NOMO-1 (cell line): ENCODE data around the gene PTTG1.

ENCODE experiments used
- DNase-seq, 2 experiments: peaks; one replicate each; lab custom pipeline; 2025; ENCODE audit not compliant: unreplicated experiment in 2 of 2; lab: John Stamatoyannopoulos, UW

Gene PTTG1

GRCh38 chr5:160421625-160422258 lies at the start of gene PTTG1:
PTTG1 (plus strand) TSS chr5:160421855; CDS start chr5:160422313, 458 bp downstream.
- DNase-seq = peak; percentile 86 to 93

DNA sequence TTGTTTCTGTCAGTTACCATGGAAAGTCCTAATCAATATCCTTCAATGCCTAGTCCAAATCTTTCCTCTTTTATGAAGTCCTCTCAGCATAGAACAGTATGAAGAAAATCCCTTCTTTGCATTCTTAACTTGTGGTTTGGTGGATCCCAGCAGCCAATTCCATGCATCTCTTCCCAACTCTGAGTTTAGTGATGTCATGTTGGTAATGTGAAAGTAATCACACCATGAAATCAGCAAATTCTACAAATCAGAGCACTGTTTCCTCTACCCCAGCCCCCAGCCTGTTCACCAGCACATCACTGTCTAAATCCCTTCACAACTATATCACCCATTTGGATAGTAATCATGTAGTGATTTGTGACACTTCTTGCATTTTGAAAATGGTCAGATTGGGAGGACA lies 46.5 kb upstream of the PTTG1 start:
- no peak for DNase-seq

GRCh38 chr5:160375701-160376100 lies 46.0 kb upstream of the PTTG1 start:
- no peak for DNase-seq

GRCh38 chr5:160376416-160376815 lies 45.2 kb upstream of the PTTG1 start:
- no peak for DNase-seq

DNA sequence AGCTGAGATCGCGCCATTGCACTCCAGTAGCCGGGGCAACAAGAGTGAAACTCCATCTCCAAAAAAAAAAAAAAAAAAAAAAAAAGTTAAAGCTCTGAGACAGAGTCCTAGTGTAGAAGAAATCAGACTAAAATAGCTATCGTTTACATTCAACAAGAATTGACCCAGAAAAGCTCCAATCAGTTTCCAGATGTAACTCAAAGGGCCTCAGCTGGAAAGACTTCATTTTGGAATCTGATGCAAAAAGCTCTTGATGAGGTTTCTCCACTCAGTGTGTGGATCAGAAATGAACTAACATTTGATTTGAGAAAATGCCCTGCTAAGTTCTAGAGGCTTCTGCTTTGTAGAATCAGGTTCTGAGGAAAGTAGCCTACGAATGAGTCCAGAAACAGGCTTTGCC lies 44.0 kb upstream of the PTTG1 start:
- DNase-seq = no peak

GRCh38 chr5:160378330-160378729 lies 43.3 kb upstream of the PTTG1 start:
- DNase-seq = no peak

GRCh38 chr5:160379511-160379910 lies 42.1 kb upstream of the PTTG1 start:
- no peak for DNase-seq

DNA sequence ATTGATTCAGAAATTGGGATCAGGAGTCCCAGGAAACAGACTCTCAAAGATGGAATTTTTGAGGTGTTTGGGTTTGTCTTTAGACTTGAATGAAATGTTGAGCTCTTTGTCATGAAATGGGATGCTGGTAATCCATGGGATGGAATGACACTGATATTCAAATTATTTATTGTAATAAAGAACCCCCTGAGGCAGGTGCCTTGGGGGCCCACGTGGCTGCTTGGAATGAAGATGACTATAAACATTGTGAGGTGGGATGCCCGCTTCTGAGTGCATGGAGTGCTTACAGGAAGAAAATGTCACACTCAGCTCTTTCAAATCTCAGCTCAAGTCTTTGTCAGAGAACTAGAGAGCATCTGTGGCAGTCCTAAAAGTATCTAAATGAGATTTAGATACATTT lies 41.6 kb upstream of the PTTG1 start:
- no peak for DNase-seq

DNA sequence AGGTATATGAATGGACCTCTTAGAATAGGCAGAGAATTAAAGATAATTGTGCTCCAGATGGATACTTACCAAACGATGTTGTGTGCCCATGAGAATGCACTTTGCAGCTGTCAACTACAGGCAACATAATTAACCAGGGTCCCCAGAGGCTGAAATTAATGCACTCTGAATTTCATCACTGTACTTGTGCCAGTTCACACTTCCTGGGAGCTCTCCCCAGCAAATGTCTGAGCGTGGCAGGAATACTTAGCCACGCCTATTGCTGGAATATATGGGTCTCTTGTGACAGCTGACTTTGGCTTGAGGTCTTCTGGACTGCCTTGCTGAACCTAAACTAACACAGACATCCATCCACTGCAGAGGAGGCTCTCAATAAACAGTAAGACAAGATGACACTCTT lies 39.3 kb upstream of the PTTG1 start:
- no peak for DNase-seq

DNA sequence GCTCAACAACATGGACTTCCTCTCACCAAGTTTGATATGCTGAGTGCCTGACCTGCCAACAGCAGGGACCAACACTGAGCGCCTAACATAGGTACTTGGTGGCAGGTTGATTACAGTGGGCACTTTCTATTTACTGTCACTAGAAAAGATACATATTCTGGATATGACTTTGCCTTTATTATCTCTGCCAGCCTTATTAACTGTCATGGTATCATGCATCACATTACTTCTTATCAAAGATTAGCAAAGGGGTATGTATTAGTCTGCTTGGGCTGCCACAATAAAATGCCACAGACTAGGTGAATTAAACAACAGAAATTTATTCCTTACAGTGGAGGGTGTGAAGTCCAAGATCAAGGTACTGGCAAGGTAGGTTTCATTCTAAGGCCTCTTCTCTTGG lies 37.0 kb upstream of the PTTG1 start:
- DNase-seq = no peak

GRCh38 chr5:160385496-160385895 lies 36.2 kb upstream of the PTTG1 start:
- DNase-seq = no peak

- no peak for DNase-seq
Observed at GRCh38 chr5:160387445-160387844, 34.2 kb upstream of the PTTG1 start.

DNA sequence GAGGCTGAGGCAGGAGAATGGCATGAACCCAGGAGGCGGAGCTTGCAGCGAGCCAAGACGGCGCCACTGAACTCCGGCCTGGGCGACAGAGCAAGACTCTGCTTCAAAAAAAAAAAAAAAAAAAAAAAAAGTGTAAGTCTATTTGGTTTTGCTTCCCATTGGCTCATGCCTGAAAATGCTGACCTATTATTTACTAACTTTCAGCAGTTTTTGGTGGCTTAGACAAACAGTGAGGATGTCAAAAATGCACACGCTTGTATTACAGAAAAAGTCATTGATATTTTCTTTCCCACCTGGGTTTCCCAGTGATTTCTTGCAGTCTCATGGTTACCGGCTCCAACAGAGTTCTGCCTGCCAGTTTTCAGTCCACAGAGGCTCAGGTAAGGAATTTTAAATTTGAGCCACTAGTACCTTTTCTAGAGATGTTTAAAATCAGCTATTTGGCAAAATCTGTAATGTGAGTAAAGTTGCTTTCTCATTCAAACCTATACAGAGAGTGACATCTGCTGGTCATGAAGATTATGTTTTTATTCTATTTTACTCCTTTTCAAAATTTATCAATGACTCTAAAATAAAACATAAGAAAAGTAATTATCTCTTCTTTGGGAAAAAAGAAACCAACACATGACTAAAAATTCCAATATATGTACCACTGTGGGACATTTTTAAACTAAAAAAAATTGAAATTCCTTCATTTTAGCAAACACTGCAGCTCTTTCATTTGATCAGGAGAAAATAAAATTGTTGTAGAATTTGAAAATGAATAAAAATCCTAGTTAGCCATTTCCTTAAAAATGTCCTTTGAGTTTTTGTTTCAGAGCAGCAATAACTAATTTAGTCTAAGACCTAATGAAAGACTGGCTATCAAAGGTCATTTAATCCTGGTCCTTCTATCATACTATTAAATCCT lies 30.6 kb upstream of the PTTG1 start:
- DNase-seq = peak in 1 of 2 experiments; percentile 35

DNA sequence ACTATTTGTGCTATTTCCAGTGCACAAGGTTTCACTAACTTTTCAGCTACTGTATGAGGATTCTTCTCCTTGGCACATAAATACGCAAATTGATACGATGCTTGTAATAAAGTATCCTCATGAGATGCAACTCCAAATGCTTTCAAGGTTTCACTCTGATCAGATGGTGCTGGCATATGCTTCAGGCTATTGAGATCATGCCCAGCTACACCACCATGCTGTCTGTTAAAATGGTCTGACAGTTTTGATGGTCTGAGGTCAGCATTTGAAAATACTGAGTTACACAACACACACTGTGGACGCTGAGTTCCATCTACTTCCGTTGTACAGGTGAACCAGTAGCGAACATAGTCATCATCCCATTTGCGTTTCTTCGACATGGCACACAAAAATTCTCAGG lies 26.5 kb upstream of the PTTG1 start:
- DNase-seq = no peak

DNA sequence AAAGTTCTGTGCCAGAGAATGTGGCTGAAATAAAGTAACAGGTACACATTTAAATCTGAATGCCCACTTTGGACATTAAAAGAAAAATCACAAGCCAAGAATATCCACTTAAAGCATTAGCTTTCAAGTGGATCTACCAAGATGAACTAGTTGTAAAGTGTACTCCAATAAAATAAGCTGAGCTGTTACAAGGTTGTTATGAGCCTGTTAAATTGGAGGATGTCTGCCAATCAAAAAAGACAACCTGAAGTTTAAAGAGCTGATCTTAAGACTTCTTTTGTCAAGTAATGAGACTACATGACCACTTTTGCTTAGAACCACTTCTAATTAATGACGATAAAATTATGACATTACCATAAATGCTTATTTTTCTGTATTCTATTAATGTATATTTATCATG lies 24.2 kb upstream of the PTTG1 start:
- DNase-seq = no peak

GRCh38 chr5:160398806-160399205 lies 22.8 kb upstream of the PTTG1 start:
- no peak for DNase-seq

DNA sequence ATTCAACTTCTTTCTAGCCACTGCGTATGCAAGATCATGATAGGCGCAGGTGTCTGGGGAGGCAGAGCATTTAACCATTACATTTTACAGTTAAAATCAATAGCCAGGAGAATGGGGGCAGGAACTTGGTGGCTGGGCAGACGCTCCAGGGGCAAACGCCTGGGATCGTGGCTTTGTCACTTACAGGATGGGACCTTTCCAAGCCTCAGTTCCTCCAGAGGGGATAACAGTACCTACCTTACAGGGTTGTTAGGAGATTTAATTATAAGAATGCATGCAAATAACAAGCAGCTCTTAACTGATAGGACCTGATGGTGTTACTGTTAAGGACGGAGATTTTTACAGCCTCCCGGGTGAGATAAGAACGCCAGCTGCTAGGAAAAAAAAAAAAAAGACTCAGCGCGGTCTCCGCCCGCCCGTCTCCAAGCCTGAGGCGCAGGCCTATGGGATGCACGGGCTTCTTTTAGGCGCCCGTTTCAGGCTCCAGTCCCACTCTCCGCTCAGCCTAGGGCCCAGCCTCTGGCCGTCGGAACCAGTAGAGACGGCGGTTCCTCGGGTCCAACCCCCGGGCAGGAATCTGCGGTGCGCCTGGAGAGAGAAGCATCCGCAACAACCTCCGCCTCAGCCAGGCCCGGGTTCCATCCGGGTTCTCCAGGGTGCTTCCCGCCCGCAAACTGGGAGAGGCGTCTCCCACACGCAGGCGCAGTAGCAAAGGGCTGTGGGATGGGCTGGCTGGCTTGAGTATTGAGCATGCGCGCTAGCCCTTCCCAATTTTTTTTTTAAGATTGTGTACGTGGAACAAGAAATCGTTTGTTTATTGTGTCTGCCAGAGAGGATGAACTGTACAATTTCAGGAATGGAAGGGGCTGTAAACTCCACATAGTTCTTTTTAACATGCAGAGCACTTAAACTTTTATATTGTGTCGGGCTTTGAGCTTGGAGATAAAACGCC lies 22.0 kb upstream of the PTTG1 start, which contains the start of gene FAM200C:
Gene FAM200C, minus strand, starts transcription at position 653 of the 952 bp plus-strand sequence. CDS start 4,564 bp downstream, outside the sequence.
- peak; percentile 78 to 83 for DNase-seq

DNA sequence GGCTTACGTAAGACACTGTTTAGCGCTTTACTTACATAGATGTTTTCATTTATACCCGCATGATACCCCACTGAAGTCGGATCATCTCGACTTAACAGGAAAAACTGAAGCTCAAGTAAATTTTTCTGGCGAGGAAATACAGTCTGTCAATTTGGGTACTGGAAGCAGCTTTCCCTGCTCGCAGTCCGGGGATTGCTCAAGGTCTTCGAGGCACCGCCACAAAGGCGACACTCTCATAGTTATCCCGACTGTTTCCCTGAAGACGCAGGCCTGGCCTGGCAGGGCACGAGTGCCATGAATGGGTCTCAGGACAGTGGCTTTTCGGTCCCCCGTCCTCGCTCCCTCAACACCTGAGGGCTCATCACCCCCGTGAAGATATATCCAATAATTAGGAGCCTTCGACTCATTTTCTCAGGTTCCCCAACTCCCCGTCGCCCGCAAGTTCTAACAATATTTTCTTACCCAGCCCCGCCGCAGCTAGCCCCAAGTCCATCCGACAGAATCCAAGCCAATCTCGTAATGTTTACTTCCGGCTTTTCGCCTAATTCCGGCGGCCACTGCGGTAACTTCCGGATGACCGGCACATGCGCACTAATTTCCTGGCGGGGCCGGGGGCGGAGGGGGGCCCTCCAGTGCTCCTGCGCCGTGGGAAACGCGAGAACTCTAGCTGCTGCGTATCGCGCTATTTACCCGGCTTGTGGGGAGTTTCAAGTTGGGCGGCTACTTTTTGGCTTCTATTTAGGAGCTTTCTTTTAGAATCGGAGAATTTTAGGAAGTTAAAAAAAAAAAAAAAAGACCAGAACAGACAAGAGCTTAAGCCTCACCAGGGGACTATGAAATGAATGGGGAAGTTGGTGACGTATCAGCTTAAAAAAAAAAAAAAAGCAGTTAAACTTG lies 2.8 kb upstream of the PTTG1 start, which contains the start of gene SLU7:
Gene SLU7, minus strand, starts transcription at position 521 of the 897 bp plus-strand sequence. CDS start 3,787 bp downstream, outside the sequence.
- peak; percentile 92 to 95 for DNase-seq

GRCh38 chr5:160419458-160420330 lies 2.0 kb upstream of the PTTG1 start:
- DNase-seq = no peak
